HEK293 (cell line): ENCODE results near the gene FGR.

Experiments used
- FEZF1 ChIP-seq: fragments of 450-650 bp; formaldehyde crosslinking; IDR thresholded peaks from 2 replicates; pipeline ENCODE4 v1.5.1; 2016; ENCODE audit warnings: missing biosample characterization, missing genetic modification characterization
- HOXD13 ChIP-seq: sonication (generic); formaldehyde crosslinking; IDR thresholded peaks from 2 replicates; pipeline ENCODE4 v1.8.0; 2022; ENCODE audit warnings: missing genetic modification reagents, borderline replicate concordance
- KLF1 ChIP-seq: fragments of 450-650 bp; formaldehyde crosslinking; IDR thresholded peaks from 2 replicates; pipeline ENCODE4 v1.5.1; 2016; ENCODE audit warnings: missing biosample characterization, missing genetic modification characterization
- PATZ1 ChIP-seq: fragments of 450-650 bp; formaldehyde crosslinking; IDR thresholded peaks from 2 replicates; pipeline ENCODE4 v1.5.1; 2016; ENCODE audit warnings: missing biosample characterization, missing genetic modification characterization
- PRDM4 ChIP-seq: fragments of 450-650 bp; formaldehyde crosslinking; IDR thresholded peaks from 2 replicates; pipeline ENCODE4 v1.5.1; 2017; ENCODE audit warnings: missing biosample characterization, missing genetic modification characterization
- SCRT2 ChIP-seq: fragments of 450-650 bp; formaldehyde crosslinking; IDR thresholded peaks from 2 replicates; pipeline ENCODE4 v1.5.1; 2016; ENCODE audit warnings: missing biosample characterization, missing genetic modification characterization
- TRIM28 ChIP-seq: IDR thresholded peaks from 2 replicates; pipeline ENCODE4 v1.6.1; 2011; ENCODE audit warnings: low read length, control low read depth, borderline replicate concordance
- ZNF121 ChIP-seq: fragments of 450-650 bp; formaldehyde crosslinking; IDR thresholded peaks from 2 replicates; pipeline ENCODE4 v1.5.1; 2016; ENCODE audit warnings: missing biosample characterization, missing genetic modification characterization
- ZNF133 ChIP-seq: fragments of 450-650 bp; formaldehyde crosslinking; IDR thresholded peaks from 2 replicates; pipeline ENCODE4 v1.5.1; 2016; ENCODE audit warnings: missing biosample characterization, missing genetic modification characterization
- ZNF16 ChIP-seq: fragments of 450-650 bp; formaldehyde crosslinking; IDR thresholded peaks from 2 replicates; pipeline ENCODE4 v1.5.1; 2016; ENCODE audit warnings: low read depth, missing biosample characterization, missing genetic modification characterization
- ZNF23 ChIP-seq: fragments of 450-650 bp; formaldehyde crosslinking; IDR thresholded peaks from 2 replicates; pipeline ENCODE4 v1.5.1; 2016; ENCODE audit warnings: missing biosample characterization, missing genetic modification characterization, borderline replicate concordance
- ZNF341 ChIP-seq: fragments of 450-650 bp; formaldehyde crosslinking; IDR thresholded peaks from 2 replicates; pipeline ENCODE4; 2016; ENCODE audit warnings: low read depth, missing biosample characterization, missing genetic modification characterization
- ZNF398 ChIP-seq: fragments of 450-650 bp; formaldehyde crosslinking; IDR thresholded peaks from 2 replicates; pipeline ENCODE4 v1.5.1; 2017; ENCODE audit warnings: missing biosample characterization, missing genetic modification characterization
- ZNF404 ChIP-seq: fragments of 450-650 bp; formaldehyde crosslinking; IDR thresholded peaks from 2 replicates; pipeline ENCODE4 v1.5.1; 2017; ENCODE audit warnings: missing biosample characterization, missing genetic modification characterization
- ZNF416 ChIP-seq: fragments of 450-650 bp; formaldehyde crosslinking; IDR thresholded peaks from 2 replicates; pipeline ENCODE4 v1.5.1; 2016; ENCODE audit warnings: missing biosample characterization, missing genetic modification characterization
- ZNF514 ChIP-seq: fragments of 450-650 bp; formaldehyde crosslinking; IDR thresholded peaks from 2 replicates; pipeline ENCODE4 v1.5.1; 2016; ENCODE audit warnings: missing biosample characterization, missing genetic modification characterization
- ZNF610 ChIP-seq: fragments of 450-650 bp; formaldehyde crosslinking; IDR thresholded peaks from 2 replicates; pipeline ENCODE4 v1.5.1; 2016; ENCODE audit warnings: missing biosample characterization, missing genetic modification characterization, borderline replicate concordance
- ZNF639 ChIP-seq: fragments of 450-650 bp; formaldehyde crosslinking; IDR thresholded peaks from 2 replicates; pipeline ENCODE4 v1.5.1; 2016; ENCODE audit warnings: missing biosample characterization, missing genetic modification characterization
- ZNF664 ChIP-seq: fragments of 450-650 bp; formaldehyde crosslinking; IDR thresholded peaks from 2 replicates; pipeline ENCODE4 v1.5.1; 2016; ENCODE audit warnings: missing biosample characterization, missing genetic modification characterization
- ZNF768 ChIP-seq: fragments of 450-650 bp; formaldehyde crosslinking; IDR thresholded peaks from 2 replicates; pipeline ENCODE4 v1.5.1; 2018; ENCODE audit warnings: missing biosample characterization, mild to moderate bottlenecking, missing genetic modification characterization
- ZNF776 ChIP-seq: fragments of 450-650 bp; formaldehyde crosslinking; IDR thresholded peaks from 2 replicates; pipeline ENCODE4 v1.5.0; 2017; ENCODE audit warnings: missing biosample characterization, missing genetic modification characterization, borderline replicate concordance
- ZNF791 ChIP-seq: fragments of 450-650 bp; formaldehyde crosslinking; IDR thresholded peaks from 2 replicates; pipeline ENCODE4 v1.5.1; 2016; ENCODE audit warnings: missing biosample characterization, missing genetic modification characterization
- TF ChIP-seq, protein P1 (sequence below): fragments of 450-650 bp; formaldehyde crosslinking; IDR thresholded peaks from 2 replicates; pipeline ENCODE4 v1.5.1; 2017; ENCODE audit warnings: missing biosample characterization, missing genetic modification characterization
- TF ChIP-seq, protein P2 (sequence below): IDR thresholded peaks from 2 replicates; pipeline ENCODE4 v1.6.1; 2011; ENCODE audit warnings: mild to moderate bottlenecking, low read depth, low read length, borderline replicate concordance
- TF ChIP-seq, protein P3 (sequence below): fragments of 450-650 bp; formaldehyde crosslinking; IDR thresholded peaks from 2 replicates; pipeline ENCODE4 v1.5.0; 2017; ENCODE audit warnings: missing biosample characterization, missing genetic modification characterization, borderline replicate concordance

The FGR gene

GRCh38 chr1:27666791-27667254 lies 31.8 kb upstream of the FGR start (continued):
- TF ChIP-seq ZNF416 (tag by site-specific recombination) = no peak
- no peak for TF ChIP-seq HOXD13 (CRISPR knock-in tag)
- no peak for TF ChIP-seq ZNF121 (tag by site-specific recombination)
- TF ChIP-seq ZNF404 (tag by site-specific recombination) = no peak
- no peak for TF ChIP-seq PRDM4 (tag by site-specific recombination)
- TF ChIP-seq ZNF768 = no peak
- TF ChIP-seq ZNF133 = no peak
- TF ChIP-seq ZNF776 (tag by site-specific recombination) = no peak
- no peak for TF ChIP-seq ZNF341
- 0 out of 2 replicates have a peak, but pooled peaks have one; percentile 44 for TF ChIP-seq KLF1
- TF ChIP-seq ZNF398 (tag by site-specific recombination) = peak; percentile 39; the same call in 1 of the 2 replicates
- no peak for TF ChIP-seq ZNF639 (tag by site-specific recombination)
- TF ChIP-seq, protein P1, sequence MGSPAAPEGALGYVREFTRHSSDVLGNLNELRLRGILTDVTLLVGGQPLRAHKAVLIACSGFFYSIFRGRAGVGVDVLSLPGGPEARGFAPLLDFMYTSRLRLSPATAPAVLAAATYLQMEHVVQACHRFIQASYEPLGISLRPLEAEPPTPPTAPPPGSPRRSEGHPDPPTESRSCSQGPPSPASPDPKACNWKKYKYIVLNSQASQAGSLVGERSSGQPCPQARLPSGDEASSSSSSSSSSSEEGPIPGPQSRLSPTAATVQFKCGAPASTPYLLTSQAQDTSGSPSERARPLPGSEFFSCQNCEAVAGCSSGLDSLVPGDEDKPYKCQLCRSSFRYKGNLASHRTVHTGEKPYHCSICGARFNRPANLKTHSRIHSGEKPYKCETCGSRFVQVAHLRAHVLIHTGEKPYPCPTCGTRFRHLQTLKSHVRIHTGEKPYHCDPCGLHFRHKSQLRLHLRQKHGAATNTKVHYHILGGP = no peak
- TF ChIP-seq ZNF791 (tag by site-specific recombination) = no peak
- TF ChIP-seq ZNF610 (tag by site-specific recombination) = no peak
- TF ChIP-seq, protein P2, sequence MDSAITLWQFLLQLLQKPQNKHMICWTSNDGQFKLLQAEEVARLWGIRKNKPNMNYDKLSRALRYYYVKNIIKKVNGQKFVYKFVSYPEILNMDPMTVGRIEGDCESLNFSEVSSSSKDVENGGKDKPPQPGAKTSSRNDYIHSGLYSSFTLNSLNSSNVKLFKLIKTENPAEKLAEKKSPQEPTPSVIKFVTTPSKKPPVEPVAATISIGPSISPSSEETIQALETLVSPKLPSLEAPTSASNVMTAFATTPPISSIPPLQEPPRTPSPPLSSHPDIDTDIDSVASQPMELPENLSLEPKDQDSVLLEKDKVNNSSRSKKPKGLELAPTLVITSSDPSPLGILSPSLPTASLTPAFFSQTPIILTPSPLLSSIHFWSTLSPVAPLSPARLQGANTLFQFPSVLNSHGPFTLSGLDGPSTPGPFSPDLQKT = no peak
- TF ChIP-seq, protein P3, sequence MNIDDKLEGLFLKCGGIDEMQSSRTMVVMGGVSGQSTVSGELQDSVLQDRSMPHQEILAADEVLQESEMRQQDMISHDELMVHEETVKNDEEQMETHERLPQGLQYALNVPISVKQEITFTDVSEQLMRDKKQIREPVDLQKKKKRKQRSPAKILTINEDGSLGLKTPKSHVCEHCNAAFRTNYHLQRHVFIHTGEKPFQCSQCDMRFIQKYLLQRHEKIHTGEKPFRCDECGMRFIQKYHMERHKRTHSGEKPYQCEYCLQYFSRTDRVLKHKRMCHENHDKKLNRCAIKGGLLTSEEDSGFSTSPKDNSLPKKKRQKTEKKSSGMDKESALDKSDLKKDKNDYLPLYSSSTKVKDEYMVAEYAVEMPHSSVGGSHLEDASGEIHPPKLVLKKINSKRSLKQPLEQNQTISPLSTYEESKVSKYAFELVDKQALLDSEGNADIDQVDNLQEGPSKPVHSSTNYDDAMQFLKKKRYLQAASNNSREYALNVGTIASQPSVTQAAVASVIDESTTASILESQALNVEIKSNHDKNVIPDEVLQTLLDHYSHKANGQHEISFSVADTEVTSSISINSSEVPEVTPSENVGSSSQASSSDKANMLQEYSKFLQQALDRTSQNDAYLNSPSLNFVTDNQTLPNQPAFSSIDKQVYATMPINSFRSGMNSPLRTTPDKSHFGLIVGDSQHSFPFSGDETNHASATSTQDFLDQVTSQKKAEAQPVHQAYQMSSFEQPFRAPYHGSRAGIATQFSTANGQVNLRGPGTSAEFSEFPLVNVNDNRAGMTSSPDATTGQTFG (tag by site-specific recombination) = no peak
- no peak for TF ChIP-seq ZNF664 (tag by site-specific recombination)
- TF ChIP-seq SCRT2 (tag by site-specific recombination) = no peak
- no peak for TF ChIP-seq ZNF514 (tag by site-specific recombination)
- TF ChIP-seq ZNF23 (tag by site-specific recombination) = no peak
- no peak for TF ChIP-seq FEZF1 (tag by site-specific recombination)
- TF ChIP-seq PATZ1 (tag by site-specific recombination) = 0 out of 2 replicates have a peak, but pooled peaks have one; percentile 12
- no peak for TF ChIP-seq TRIM28
- TF ChIP-seq ZNF16 (tag by site-specific recombination) = no peak
